Measurements from ENCODE around the gene MYH10.
A peak's percentile ranks its signal among the peaks of the same experiment; 100 is the strongest.

DNA sequence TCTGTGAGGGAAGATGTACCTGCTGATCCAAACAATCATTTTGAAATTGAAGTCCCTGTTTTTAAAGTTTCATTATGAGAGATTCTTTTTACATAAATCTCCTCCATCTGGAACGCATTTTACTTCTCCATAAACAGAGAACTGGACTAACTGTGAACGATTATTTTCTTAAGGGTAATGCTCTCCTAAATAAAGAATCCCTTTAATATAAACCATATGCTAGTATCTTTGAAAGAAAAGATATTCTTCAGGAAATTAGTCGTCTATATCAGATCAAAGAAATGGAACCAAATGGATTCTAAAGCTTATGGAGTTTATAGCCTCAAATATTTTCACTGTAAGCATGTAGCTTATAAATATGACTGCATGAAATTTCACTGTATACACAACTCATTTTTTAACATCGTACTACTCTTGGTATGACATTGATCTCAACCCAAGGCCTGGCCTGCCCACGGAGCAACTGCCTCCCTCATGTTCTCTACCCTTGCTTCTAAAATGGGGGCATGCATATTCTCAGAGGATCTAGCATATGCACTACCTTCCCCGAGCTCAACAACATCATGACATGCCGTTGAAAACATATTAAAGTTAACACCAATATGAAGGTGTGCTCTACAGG is 66.4 kb downstream of the MYH10 start:
- TF ChIP-seq ZFP30 (CRISPR knock-in tag; IDR thresholded peaks at IDR 0.05) (no peak), ZFP3 (CRISPR knock-in tag; IDR thresholded peaks at IDR 0.05) (no peak), ISL1 (CRISPR knock-in tag; IDR thresholded peaks at IDR 0.05) (0 out of 2 replicates have a peak, but pooled peaks have one; percentile 34), ZNF565 (CRISPR knock-in tag; conservative IDR thresholded peaks at IDR 0.05; ENCODE audit: low read depth) (no peak), ZNF8 (CRISPR knock-in tag; IDR thresholded peaks at IDR 0.05) (no peak), TOX (CRISPR knock-in tag; IDR thresholded peaks at IDR 0.05; ENCODE audit: borderline replicate concordance) (no peak), OSR1 (CRISPR knock-in tag; IDR thresholded peaks at IDR 0.05) (no peak)
